ENCODE data around the gene DDX51.
"Not testable (repeated sequence)": the region's sequence is repeated elsewhere in the genome, so short reads cannot be mapped to it uniquely, and the experiment has no call there.

DDX51 gene

DNA sequence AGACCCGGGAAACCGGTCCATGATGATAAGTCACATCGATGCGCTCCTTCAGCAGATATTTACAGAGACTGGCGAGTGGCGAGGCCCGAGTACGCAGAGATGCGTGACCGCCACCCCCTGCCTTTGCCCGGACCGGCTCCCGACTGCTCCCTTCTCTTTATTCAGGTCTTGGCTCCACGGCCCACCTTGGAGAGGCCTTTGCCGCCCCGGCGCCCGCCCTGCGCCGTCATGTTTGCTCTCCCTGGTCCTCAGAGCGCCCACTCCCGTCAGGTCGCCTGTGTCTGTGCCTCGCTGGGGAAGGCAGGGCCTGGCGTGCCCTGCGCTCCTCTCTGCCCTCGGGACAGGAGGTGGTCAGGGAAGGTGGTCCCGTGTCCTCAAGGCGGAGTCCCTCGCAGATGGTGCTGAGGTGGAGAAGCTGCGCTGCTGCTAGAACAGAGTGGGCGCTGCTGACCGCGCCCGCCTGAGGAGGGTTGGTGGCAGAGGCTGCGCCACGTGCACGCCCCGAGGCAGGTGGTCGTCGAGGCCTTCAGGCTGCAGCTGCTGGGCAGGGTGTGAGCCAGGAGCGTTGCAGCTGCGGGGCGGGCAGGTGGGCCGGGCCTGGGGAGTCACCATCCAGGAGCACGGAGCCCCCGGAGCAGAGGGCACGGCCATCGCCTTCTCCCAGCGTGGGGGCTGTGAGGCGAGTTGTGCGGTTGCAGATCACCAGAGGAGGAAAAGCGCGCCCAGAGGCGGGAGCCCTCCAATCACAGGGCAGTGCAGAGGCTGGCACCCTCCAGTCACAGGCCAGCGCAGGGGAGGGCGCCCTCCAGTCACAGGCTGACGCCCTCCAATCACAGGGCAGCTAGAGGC is 27.2 kb downstream of the DDX51 start:
- no peak for DNase-seq (ENCODE audit: low spot score)

DNA sequence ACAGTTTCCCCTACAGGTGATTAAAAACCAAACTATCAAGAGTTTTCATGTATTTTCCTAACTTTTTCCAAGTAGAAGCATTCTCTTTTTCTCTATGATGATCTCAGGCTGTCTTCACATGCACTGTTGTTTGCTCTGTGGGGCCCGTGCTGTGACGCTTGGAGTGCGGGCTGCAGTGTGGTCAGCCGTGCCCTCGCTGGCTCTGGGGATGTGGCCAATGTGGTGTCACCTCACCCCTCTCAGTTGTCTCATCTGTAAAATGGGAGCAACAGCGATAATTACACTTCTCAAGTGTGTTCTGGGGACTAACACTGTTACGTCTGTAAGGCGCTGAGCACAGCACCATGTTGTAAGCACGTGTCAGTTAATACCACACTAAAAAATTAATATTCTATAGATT is 28.6 kb downstream of the DDX51 start:
- no peak for DNase-seq (ENCODE audit: low spot score)

DNA sequence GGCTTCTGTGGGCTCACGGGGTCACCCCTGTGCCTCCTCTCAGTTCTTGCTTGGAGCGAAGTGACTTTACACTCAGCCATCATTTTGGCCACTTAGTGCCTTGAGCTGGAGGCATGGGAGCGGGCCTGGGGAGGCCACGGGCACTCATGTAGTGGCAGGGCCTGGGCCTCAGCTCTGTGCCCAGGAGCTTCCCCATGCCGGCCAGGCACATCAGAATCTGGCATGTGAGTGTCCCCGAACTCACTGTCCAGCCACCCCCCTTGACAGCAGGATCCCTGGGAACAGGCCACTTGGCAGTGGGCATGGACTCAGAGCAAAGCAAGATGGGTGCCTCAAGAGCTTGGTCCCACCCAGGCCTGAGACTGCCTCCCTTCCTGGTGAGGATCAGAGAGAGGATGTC is 29.5 kb downstream of the DDX51 start:
- no peak for DNase-seq (ENCODE audit: low spot score)

DNA sequence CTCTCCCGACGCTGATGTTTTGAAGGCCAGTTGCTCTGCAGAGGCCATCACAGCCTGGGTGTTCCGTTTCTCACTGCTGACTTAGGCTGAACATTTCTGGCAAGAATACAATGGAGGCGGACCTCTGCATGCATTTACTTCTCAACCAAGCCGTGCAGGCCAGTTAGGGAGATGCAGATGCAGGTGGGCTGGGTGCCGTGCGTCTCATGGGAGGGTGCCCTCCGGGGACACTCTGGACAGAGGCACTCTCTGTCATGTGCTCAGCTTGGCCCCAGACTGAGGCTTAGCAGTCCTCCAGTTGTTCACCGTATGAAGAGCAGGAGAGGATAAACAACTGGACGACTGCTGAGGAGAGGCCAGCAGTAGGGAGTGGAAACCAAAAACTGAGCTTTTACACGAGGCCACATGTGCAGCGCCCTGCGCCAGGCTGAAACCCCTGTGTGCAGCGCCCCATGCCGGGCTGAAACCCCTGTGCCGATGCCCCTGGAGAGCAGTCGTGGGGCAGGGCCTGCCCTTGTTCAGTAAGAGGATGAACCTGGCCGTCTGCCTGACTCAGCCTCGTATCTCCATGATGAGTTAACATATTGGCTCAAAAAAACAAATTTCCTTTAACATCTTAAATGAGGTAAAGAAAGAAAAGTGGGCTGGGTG is 32.3 kb downstream of the DDX51 start:
- no peak for DNase-seq (ENCODE audit: low spot score)

DNA sequence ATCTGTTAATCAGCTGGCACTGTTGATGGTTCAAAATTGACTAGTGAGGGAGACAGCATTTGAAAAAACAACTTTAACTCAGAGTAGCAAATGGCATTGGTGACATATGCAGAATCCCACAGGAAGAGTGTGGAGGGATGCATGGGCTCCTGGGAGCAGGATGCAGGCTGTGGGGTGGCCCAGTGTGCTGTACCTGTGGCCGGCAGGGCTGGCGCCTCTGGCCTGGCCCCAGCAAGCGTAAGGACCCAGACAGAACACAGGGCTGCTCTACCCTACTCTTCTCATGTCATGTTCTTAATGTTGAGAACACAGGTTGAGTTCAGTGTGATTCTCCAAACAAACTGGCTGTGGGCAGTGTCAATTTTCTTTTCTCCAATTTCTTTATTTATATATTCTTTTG is 33.4 kb downstream of the DDX51 start:
- DNase-seq (ENCODE audit: low spot score) = no peak

DNA sequence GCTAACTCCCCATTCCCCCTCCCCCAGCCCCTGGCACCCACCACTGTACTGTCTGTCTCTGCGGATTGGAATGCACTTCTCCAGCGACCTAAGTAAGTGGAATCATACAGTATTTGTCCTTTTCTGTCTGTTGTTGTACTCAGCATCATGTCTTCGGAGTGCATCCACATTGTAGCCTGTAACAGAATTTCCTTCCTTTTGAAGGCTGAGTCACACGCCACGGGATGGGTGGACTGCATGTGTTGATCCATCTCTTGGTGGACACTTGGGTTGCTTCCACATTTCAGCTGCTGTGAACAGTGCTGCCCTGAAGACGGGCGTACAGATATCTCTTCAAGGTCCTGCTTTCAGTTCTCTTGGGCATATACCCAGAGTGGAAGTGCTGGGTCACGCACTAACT is 34.4 kb downstream of the DDX51 start:
- no peak for DNase-seq (ENCODE audit: low spot score)

DNA sequence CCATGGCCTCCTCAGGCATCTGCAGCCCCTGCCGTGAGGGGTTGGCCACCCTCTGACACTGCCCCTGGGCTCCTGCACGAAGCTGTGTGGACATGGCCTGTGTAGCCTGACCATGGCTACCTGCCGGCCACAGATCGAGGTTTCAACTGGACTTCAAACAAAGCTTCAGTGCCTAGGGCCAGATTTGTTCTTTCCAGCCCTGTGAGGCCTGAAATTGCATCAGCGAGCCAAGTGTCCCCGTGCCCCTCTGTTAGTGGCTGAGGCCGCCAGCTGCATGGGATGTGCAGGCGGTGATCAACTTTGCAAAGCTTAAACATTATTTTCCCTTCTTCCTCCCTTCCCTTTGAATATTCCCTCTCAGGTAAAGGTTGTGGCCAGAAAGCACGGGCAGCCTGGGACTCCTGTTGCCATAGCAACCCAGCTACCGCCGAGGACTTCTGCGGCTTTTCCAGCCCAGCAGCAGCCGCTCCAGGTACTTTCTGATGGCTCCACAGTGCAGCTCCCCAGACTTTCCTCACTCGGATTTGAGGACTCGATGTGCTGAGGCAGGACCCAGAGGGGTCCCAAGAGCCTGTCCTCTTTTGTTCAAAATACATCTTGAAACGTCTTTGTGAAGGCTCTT is 35.8 kb downstream of the DDX51 start:
- DNase-seq (ENCODE audit: low spot score) = no peak

DNA sequence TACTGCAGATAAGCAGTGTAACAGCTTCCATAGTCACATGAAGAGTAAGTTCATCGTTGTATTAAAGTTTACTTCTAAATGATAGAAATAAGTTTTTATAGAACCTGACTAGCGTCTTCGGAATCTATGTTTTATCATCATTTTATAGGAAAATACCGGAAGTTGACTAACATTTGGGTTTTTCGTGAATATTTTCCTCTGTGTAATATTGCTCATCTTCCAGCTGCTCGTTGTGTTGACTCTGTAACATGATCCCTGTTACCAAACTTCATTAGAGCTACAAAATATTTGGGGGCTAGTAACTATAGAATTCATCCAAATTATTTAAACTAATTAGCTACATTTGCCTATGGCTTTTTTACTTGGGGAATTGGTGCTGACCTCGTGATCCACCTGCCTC is 37.2 kb downstream of the DDX51 start:
- DNase-seq (ENCODE audit: low spot score) = no peak

DNA sequence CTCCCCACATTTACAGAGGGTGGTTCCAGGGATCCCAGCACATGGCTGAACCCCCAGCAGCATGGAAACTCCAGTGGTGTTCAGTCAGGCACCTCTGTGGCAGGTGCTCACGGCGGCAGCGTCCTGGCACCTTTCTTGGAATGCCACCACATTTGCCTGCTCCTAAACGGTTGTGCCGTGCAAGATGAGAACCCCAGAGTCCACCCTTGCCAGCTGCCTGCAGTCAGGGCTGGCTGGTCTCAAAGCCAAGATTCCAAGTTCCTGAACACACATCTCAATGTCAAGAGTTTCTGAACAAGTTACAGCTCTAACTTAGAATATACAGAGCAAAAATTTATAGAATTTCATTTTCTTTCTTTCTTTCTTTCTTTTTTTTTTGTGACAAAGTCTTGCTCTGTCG is 38.7 kb downstream of the DDX51 start:
- DNase-seq (ENCODE audit: low spot score) = no peak

DNA sequence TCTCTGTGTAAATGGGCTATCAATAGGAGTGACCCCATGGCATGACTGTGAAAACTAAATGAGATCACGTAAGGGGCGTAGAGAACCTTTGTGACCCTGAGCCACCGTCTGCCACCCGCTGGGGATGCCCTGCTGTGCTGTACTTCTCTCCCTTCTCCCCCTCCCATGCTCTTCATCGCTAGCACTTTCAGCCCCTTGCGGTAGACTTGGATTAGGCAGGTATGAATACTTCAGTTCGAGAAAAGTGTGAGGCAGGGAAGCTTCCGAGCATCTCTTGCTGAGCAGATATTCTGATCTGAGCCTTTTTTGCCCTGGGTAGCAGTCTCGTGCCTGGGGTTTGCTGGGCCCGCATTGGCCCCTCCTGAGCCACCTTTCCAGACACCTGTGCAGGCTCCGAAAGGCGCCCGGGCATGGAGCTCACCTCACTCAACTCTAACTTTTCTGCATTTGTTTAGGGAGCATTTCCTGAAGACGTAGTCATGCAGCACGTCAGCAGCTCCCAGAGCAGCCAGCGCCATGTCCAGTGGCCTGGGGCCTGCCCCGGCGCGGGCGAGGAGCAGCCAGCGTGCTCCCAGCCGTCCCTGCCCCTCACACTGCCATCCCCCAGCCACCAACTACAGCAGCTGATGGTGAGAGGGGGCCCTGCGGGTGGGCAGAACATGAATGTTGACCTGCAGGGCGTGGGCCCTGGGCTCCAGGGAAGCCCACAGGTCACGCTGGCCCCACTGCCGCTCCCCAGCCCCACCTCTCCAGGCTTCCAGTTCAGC is 40.4 kb downstream of the DDX51 start:
- no peak for DNase-seq (ENCODE audit: low spot score)

DNA sequence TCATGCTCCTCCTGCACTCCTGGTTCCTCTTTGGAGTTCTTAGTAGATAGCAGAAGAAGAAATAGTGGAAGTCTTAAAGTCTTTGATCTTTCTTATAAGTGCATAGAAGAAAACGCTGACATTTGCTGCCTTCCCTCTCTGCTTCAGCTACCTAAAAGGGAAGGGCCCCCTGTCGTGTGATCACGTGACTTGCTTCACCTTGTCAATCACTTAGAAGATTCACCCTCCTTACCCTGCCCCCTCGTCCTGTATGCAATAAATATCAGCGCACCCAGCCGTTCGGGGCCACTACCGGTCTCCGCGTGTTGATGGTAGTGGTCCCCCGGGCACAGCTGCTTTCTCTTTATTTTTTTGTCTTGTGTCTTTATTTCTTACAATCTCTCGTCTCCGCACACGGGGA is 41.0 kb downstream of the DDX51 start:
- not testable (repeated sequence) for DNase-seq (ENCODE audit: low spot score)

DNA sequence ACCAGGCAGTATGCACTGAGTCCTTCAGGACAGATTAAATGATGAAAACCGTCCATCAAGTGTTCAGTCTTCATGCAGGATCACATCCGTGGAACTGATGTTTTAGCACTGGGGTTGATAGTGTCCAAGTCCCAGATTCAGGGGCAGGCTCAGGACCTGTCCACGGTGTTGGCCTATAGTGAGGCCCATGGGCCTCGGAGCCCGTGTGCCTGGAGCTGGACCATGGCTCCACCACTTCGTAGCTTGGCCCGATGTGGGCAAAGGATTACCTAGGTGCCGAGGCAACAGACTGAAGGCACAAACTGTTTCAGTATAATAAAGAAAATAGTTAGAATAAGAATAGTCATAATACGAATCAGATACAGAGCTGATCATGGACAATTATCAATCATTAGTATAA is 41.8 kb downstream of the DDX51 start:
- DNase-seq (ENCODE audit: low spot score) = no peak

DNA sequence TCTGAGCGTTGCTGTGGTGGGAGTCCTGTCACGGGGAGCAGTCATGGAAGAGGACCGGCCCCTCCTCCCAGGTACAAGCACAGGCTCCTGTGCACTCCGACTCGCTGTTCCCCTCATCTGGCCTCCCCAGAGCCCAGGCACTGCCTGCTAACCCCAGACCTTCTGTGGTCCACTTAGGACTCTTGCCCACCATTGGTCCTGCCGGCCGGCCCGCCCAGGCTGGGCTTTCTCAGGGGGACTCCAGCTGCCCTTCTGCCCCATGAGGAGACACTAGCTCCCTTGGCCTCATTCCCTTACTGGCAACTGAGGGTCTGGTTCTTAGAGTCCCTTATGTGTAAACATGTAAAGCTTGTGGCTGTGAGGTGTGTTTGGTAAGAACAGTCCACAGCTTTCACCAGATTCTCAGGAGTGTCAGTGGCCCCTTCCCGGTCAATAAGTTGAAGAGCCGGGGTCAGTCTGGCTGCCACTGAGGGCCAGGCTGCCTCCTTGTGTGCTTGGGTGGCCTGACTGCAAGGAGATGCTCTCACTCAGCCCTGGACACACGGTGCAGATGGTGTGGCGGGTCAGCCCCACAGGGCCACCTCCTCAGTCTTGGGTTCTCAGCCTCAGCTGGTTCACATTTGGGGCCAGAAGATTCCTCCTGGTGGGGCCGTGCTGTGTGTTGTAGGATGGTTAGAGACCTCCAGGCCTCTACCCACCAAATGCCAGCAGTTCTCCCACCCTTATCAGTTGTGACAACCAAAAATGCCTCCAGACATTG is 43.6 kb downstream of the DDX51 start:
- DNase-seq (ENCODE audit: low spot score) = no peak

DNA sequence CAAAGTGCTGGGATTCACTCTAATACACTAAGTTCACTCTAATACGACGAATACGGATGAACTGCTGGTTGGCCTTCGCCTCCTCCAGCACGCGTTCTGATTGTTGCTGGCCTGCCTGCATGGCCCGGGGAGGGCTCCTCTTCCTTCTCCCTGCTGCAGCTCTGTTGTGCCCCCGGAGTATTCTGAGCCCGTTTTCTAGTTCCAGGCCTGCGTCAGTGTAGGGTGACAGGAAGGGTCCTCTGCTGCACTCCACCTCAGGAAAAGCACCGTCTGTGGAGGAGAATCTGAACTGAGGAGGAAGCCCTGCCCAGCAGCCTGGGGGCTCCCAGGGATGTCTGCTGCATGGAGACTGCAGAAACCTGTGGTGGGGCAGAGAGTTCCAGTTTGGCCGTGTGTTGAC is 44.4 kb downstream of the DDX51 start:
- no peak for DNase-seq (ENCODE audit: low spot score)

DNA sequence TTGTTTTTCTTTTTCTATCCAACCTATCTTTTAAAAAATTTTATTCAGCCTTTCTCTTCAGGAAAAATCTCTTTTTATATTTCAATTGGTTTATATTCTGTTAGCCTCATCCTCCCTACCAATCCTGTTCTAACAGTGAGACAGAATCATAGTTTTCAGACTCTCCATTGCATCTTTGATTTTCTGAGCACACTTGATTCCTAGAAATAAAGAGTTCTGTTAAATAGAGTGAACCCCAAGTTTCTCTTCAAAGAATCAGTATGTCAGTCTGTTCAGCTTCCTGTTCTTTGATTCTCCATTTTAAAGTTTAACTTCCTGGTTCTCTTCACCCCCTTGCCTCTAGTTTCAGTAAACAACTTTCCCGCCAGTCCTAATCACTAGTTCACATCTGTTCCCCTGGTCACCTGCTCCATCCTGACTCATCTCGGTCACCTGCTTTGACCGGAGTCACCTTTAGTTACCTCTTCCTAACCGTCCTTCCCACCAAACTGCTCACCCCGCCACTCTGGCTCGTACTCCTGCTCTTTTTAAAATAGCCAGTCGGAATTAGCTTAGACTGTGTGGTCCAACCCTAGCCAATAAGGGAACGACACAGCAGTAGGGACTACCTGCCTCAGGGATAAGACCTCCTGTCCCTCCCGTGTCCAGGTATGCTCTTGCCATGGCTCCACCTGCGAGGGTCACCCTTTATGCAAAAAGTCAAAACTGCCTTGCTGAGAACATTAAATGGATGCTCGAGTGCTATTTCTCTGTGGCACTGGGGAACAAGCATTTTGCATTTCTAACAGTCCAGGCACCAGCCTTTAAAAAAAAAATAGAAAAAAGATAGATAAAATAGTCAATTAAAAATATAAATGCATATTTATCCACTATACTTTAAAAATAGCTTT is 48.4 kb downstream of the DDX51 start:
- no peak for DNase-seq (ENCODE audit: low spot score)

DNA sequence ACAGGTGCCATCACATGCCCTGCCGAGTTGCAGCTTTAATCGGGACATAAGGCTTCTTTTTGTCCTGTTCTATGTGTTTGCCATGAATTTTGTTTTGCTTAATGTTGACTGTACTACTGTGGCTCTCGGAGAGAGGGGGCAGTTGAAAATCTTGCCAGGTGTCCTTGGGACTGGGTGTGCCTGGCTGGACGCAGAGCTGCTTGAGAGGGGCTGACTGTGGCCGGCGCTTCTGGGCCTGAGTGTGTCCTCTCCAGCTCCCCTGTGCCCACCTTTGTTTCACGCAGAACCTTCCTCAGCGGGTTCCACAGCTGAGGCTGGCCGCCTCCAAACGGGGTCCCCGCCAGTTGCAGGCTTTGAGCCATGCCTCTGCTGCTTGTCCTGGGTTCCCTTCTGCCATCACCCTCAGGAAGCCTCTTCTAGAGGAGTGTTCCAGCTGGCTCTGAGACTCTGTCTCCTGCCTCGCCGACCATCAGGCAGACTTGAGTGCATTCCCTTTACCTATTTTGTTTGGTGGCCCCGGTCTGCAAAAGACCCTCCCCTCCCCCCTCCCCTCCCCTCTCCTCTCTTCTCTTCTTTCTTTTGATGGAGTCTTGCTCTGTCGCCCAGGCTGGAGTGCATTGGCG is 49.7 kb downstream of the DDX51 start:
- no peak for DNase-seq (ENCODE audit: low spot score)

DNA sequence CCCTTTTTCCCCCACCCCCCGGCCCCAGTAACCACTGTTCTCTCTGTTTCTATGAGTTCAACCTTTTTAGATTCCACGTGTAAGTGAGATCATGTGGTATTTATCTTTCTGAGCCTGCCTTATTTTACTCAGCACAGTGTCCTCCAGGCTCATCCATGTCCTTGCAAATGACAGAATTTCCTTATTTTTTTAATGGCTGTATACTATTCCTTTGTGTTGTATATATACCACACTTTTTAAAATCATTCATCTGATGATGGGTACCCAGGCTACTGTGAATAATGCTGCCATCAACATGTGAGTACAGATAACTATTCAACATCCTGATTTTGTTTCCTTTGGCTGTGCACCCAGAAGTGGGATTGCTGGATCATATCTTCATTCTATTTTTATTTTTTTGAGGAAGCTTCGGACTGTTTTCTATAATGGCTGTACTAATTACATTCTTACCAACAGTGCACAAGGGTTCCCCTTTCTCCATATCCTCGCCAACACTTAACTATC is 54.7 kb downstream of the DDX51 start:
- DNase-seq (ENCODE audit: low spot score) = no peak

Measured in LoVo (cell line).